ENCODE measurements around the gene GTPBP6.
"Not testable (repeated sequence)": the region's sequence is repeated elsewhere in the genome, so short reads cannot be mapped to it uniquely, and the experiment has no call there.

The GTPBP6 gene

DNA sequence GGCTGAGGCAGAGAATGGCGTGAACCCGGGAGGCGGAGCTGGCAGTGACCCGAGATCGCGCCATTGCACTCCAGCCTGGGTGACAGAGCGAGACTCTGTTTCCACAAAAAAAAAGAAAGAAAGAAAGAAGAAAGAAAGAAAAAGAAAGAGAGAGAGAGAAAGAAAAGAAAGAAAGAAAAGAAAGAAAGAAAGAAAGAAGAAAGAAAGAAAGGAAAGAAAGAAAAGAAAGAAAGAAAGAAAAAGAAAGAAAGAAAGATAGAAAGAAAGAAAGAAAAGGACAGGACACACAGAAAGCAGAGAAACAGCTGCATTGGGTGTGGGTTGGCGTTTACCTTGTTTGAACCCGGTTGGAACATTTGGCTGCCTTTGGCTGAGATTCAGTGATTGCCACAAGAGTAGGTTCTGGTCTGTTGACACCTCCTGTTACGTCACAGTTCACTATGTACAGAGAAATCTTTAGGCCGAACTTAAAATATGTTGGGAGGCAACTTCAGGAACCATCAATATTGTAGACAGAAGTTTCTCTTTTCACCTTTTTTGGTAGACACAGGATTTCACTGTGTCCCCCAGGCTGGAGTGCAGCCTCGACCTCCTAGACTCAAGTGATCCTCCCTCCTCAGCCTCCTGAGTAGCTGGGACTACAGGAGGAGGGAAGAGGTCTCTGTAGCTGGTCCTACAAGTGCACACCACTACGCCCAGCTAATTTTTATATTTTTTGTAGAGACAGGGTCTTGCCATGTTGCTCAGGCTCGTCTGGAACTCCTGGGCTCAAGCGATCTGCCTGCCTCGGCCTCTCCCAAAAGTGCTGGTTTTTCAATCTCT is 53.8 kb downstream of the GTPBP6 start:
- ATAC-seq (no peak), DNase-seq (no peak)

DNA sequence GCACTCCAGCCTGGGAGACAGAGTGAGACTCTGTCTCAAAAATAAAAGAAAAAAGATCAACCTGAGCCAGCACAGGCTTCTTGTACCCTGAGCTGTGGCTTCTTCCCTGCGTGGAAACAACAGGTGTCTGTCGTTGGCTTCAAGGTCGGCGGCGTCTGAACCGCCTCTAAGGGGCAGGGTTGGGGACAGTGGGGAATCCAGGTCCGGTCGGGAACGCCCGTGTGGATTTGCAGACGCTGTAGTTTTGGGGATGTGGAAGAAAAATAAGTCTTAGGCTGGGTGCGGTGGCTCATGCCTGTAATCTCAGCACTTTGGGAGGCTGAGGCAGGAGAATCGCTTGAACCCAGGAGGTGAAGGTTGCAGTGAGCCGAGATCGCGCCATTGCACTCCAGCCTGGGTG is 54.6 kb downstream of the GTPBP6 start:
- ATAC-seq, result not testable (repeated sequence)

DNA sequence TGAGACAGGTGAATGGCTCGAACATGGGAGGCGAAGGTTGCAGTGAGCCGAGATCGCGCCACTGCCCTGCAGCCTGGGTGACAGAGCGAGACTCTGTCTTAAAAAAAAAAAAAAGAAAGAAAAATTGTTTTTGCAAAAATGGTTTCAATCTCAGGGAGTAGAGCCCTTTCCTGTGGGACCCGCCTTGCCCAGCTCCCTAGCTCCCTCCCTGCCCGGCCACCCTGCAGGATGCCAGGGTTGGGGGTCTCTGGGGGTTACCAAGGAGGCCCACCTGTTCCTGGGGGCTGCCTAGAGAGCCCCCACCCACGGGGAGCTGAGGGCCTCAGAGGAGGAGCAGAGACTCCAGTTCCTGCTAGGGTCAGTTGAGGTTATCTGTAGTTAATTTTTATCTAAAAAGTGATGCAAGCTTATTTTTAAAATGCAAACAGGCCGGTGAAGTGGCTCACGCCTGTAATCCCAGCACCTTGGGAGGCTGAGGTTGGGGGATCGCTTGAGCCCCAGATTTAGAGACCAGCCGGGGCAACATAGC is 56.2 kb downstream of the GTPBP6 start:
- DNase-seq, result no peak
- ATAC-seq, result no peak

More for the DNA sequence above, 54.6 kb downstream of the GTPBP6 start:
- not testable (repeated sequence) for DNase-seq

DNA sequence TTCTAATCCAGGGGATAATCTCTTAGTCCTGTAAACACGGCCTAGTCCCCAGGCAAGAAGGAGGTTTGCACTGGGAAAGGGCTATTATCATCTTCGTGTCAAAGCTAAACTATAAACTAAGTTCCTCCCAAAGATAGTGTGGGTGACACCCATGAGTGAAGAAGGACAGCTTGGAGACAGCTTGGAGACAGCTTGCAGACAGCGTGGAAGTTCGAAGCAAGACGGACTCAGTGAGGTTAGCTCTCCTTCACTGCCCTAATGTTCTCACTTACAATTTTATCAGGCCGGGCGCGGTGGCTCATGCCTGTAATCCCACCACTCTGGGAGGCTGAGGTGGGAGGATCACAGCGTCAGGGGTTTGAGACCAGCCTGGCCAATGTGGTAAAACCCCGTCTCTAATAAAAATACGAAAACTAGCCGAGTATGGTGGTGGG is 56.7 kb downstream of the GTPBP6 start:
- ATAC-seq (no peak), DNase-seq (no peak)

DNA sequence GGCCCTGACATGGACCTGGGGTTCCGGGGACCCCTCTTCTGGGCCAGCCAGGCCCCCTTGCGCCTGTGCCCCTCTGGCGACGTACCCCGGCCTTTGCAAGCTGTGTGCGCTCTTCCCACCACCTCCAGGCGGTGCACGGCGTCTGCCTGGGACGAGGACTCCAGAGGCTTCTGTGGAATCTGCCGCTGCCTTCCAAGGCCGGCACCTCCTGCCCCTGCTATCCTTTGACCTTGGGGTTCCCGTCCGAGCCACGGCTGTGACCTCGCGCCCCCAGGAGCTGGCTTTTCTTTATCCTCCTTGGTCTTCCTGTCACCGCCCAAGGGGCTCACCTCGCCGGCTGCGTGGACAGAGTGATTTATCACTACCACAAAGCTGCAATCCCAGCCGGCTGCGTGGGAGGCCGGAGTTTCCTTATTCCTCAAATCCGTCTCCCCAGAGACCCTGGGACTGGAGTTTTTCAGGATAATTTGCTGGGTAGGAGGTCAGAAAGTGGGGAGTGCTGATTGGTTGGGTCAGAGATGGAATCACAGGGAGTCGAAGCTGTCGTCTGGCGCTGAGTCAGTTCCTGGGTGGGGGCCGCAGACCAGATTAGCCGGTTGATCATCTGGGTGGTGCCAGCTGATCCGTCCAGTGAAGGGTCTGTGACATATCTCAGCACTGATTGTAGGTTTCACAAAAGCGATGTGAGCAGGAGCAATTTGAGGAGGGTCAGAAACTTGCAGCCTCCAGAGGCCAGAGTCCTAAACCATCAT is 57.3 kb downstream of the GTPBP6 start:
- DNase-seq (no peak), ATAC-seq (no peak)

DNA sequence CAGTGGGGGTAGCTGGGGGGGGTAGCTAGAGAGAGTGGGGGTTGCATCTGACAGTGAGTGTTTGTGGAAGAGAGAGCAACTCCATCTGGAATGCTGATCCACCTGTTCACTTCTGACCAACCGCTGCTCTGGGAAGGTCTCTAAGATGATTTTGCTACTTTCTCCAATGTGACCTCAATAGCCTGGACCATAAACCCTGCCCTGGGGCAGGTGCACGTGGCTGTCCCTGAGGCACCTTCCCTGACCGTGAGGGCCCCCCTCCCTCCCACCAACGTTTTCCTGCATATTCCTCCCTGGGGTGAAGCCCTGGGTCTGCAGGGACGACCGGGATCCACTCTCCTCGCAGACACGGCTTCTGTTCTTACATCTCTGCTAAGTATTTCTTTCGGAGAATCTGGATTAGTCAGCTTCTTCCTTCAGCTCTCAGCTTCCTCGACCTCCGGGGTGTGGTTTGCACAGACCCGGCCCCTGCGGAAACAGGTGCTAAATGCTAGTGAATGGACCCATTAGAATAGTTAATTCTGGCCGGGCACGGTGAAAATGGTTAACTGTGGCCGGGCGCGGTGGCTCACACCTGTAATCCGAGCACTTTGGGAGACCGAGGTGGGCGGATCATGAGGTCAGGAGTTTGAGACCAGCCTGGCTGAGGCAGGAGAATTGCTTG is 58.8 kb downstream of the GTPBP6 start:
- ATAC-seq, result no peak

DNA sequence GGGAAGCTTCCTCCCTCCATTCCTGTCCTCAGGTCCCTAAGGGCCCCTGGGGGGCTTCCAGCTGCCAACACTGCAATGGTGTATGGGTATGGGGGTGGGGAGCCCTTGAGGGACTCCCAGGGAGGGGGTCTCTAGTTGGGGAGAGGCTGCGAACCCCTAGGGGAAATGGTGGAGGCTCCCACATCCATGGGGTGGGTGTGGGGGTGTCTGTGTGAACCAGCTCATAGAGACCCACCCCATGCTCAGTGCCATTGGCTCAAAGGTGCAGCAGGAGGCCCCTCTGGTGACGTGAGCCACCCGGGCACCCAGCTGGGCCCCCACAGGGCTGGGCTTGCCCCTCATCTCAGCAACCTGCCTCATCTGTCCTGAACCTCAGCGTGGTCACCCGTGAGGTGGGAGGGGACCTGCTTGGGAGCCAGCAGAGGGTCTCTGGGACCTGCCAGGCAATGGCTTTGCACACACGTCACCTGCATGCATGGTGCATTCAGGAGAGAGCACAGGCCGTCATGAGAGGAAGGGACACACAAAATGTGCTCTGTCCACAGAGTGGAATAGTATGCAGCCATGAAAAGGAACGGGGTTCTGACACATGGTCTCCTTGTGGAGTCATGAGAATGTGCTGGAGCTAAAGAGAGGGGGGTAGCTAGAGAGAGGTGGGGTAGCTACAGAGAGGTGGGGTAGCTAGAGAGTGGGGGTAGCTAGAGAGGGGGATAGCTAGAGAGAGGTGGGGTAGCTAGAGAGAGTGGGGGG is 60.1 kb downstream of the GTPBP6 start:
- DNase-seq (no peak), ATAC-seq (no peak)

More for the DNA sequence above, 58.8 kb downstream of the GTPBP6 start:
- no peak for DNase-seq

DNA sequence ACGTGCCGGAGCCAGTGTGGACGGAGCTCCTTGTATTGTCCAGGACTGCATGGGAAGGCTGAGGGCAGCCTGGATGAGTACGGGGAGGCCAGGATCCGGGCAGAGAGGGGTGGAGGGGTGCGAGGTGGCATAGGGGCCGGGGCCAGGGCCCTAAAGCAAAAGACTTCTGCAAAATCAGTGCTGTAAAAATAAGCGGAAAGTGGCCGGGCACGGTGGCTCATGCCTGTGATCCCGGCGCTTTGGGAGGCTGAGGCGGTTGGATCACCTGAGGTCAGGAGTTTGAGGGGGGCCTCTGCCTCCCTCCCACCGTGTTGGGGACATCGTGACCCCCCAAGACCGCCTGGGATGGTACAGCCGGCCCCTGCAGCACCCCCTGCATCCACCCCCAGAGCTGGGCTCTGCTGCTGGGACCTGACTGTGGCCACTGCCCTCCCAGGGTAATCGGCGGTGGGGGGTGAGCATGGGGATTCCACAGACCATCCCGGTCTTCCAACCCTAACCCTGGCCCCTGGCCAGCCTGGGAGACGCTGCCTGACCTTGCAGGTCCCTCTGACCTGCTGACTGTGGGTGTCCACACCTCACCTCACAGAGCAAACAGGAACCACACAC is 60.8 kb downstream of the GTPBP6 start:
- no peak for DNase-seq

DNA sequence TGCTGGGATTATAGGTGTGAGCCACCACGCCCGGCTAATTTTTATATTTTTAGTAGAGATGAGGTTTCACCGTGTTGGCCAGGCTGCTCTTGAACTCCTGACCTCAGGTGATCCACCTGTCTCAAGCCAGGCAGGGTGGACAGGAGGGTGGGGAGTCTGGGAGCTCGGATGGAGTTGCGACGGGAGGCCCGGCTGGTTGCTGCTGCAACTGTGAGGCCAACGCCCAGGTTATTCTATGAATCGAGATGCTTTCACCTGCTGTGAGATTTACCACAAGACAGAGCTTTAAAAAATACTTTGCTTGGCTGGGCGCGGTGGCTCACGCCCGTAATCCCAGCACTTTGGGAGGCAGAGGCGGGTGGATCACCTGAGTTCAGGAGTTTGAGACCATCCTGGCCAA is 61.5 kb downstream of the GTPBP6 start:
- not testable (repeated sequence) for DNase-seq, ATAC-seq

More for the DNA sequence above, 60.8 kb downstream of the GTPBP6 start:
- no peak for ATAC-seq

DNA sequence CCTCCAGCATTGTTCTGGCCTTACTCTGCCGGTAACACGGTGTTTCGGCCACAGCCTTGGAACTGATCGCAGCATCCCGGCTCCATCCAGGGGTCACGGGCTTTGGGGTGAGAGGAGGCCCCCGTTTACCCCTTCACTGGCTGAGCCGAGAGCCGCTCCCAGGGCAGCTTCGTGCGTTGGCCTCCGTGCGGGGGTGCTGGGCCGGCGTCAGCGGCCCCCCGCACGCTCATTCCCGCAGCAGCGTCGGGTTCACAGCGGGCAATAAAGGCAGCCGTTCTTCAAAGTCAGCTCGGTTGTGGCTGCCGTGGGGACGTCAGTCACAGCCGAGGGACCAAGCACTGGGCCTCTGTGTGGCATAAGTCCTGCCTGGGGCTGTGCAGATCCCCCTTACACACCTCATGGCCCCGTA is 62.7 kb downstream of the GTPBP6 start:
- no peak for DNase-seq

More for the DNA sequence above, 62.7 kb downstream of the GTPBP6 start:
- no peak for ATAC-seq

Data from stimulated activated naive CD8-positive, alpha-beta T cell treated with anti-CD3 and anti-CD28 coated beads, Interleukin-15, Interleukin-2, amounts not matched to agents 100 U/mL and 50 U/mL, for 24 hours (primary cell).